ENCODE data around the gene CDH4. TPM values are rescaled to one million over a fixed set of nuclear protein-coding genes. Genes with fewer than 3 reads are reported as not detected.

CDH4 gene
- total and polyA plus RNA-seq, 2 donors (not counting 1 experiment from before 2014, with no cell fraction given): not detected

GRCh38 chr20:61510778-61511330 lies 258.8 kb downstream of the CDH4 start:
- CTCF ChIA-PET: no interaction called here

DNA sequence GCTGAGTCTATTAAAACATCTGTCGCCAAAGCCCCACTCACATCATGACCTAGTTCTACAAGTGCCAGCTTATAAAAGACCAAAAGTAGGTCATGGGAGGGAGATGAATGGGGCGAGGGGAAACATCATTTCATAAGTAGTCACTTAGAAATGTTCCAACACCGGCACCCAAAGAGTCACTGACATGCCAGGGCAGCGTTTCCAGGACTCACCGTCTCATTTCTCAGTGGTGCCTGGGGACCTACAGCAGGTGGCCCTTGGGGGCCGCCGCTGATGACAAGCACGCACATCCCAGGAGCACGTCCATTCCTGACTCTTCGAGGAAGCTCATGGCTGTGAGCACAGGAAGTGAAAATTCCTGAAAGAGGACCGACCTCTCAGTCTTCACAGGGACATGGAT lies 260.4 kb downstream of the CDH4 start:
- intact Hi-C loops (cut with micrococcal nuclease): no loop called here
- no peaks in the 10 kb centered on the region for H3K4me1 Mint-ChIP-seq
- no peak overlapping the region for H3K4me2 ChIP-seq (replicated peaks; ENCODE audit: low read depth, low read length, poor library complexity, severe bottlenecking)
- H3K4me3 Mint-ChIP-seq: no peak overlapping the region
- H3K27me3 Mint-ChIP-seq: no peaks in the 10 kb centered on the region
- H3K27ac ChIP-seq (ENCODE audit: low read length in 2 of 2): no peak overlapping the region
- no peaks in the 10 kb centered on the region for H3K4me1 ChIP-seq (ENCODE audit: control insufficient read depth in 2 of 2, insufficient read depth in 2 of 2, low read length in 2 of 2)
- H3K27me3 ChIP-seq (replicated peaks in 1 of 4; ENCODE audit: control extremely low read depth in 1 of 4, control insufficient read depth in 3 of 4, insufficient read depth in 4 of 4, low read length in 3 of 4): no peaks in the 10 kb centered on the region
- no peak for DNase-seq
- WGBS (ENCODE audit: insufficient coverage): 96% methylated on average over 10 of the region's 11 CpGs
- no peak for TF ChIP-seq EZH2 (IDR thresholded peaks at IDR 0.05; ENCODE audit: borderline replicate concordance, insufficient read depth, low read depth, low read length, poor library complexity, severe bottlenecking)
- TF ChIP-seq, protein P1, sequence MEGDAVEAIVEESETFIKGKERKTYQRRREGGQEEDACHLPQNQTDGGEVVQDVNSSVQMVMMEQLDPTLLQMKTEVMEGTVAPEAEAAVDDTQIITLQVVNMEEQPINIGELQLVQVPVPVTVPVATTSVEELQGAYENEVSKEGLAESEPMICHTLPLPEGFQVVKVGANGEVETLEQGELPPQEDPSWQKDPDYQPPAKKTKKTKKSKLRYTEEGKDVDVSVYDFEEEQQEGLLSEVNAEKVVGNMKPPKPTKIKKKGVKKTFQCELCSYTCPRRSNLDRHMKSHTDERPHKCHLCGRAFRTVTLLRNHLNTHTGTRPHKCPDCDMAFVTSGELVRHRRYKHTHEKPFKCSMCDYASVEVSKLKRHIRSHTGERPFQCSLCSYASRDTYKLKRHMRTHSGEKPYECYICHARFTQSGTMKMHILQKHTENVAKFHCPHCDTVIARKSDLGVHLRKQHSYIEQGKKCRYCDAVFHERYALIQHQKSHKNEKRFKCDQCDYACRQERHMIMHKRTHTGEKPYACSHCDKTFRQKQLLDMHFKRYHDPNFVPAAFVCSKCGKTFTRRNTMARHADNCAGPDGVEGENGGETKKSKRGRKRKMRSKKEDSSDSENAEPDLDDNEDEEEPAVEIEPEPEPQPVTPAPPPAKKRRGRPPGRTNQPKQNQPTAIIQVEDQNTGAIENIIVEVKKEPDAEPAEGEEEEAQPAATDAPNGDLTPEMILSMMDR (IDR thresholded peaks at IDR 0.05): no peak
- H3K79me2 ChIP-seq (ENCODE audit: control insufficient read depth, insufficient read depth, low read length): no peaks in the 10 kb centered on the region
- H2AFZ ChIP-seq (ENCODE audit: insufficient read depth, low read depth, low read length, poor library complexity, severe bottlenecking): no peak overlapping the region
- H3K9ac ChIP-seq (ENCODE audit: low read length): no peak overlapping the region
- H4K20me1 ChIP-seq (ENCODE audit: control insufficient read depth, insufficient read depth, low read length, poor library complexity, severe bottlenecking): no peaks in the 10 kb centered on the region
- H3K4me3 ChIP-seq (ENCODE audit: control extremely low read depth in 1 of 5, extremely low read depth in 1 of 5, insufficient read depth in 1 of 5, low read depth in 2 of 5, low read length in 4 of 5): no peak overlapping the region
- POLR2A ChIA-PET: no interaction called here
- no peaks in the 10 kb centered on the region for H3K9me3 Mint-ChIP-seq (ENCODE audit: insufficient read depth)
- H3K36me3 ChIP-seq (replicated peaks in 1 of 2; ENCODE audit: control extremely low read depth in 1 of 2, control insufficient read depth in 1 of 2, extremely low read depth in 1 of 2, insufficient read depth in 2 of 2, low read length in 1 of 2): no peaks in the 10 kb centered on the region
- ATAC-seq (ENCODE audit: low read depth): no peak
- H3K9me3 ChIP-seq (ENCODE audit: control extremely low read depth in 1 of 3, control insufficient read depth in 2 of 3, insufficient read depth in 1 of 3, low read length in 2 of 3): peaks cover 0 to 24% (median 0%) of the 10 kb centered on the region in 3 donors
- no peak overlapping the region for H3K27ac Mint-ChIP-seq
- CTCF ChIA-PET: no interaction called here

More at GRCh38 chr20:61510778-61511330, 258.8 kb downstream of the CDH4 start:
- no peaks in the 10 kb centered on the region for H4K20me1 ChIP-seq (ENCODE audit: control insufficient read depth, insufficient read depth, low read length, poor library complexity, severe bottlenecking)
- H3K9ac ChIP-seq (ENCODE audit: low read length): no peak overlapping the region
- no peaks in the 10 kb centered on the region for H3K79me2 ChIP-seq (ENCODE audit: control insufficient read depth, insufficient read depth, low read length)
- DNase-seq (no peak), ATAC-seq (ENCODE audit: low read depth) (no peak)
- no peaks in the 10 kb centered on the region for H3K36me3 ChIP-seq (replicated peaks in 1 of 2; ENCODE audit: control extremely low read depth in 1 of 2, control insufficient read depth in 1 of 2, extremely low read depth in 1 of 2, insufficient read depth in 2 of 2, low read length in 1 of 2)
- POLR2A ChIA-PET: no interaction called here
- no peak overlapping the region for H3K27ac ChIP-seq (ENCODE audit: low read length in 2 of 2)
- no peaks in the 10 kb centered on the region for H3K27me3 ChIP-seq (replicated peaks in 1 of 4; ENCODE audit: control extremely low read depth in 1 of 4, control insufficient read depth in 3 of 4, insufficient read depth in 4 of 4, low read length in 3 of 4)
- H3K4me2 ChIP-seq (replicated peaks; ENCODE audit: low read depth, low read length, poor library complexity, severe bottlenecking): no peak overlapping the region
- H3K9me3 ChIP-seq (ENCODE audit: control extremely low read depth in 1 of 3, control insufficient read depth in 2 of 3, insufficient read depth in 1 of 3, low read length in 2 of 3): peaks cover 0 to 19% (median 0%) of the 10 kb centered on the region in 3 donors
- no peak overlapping the region for H2AFZ ChIP-seq (ENCODE audit: insufficient read depth, low read depth, low read length, poor library complexity, severe bottlenecking)
- no peak overlapping the region for H3K4me3 ChIP-seq (ENCODE audit: control extremely low read depth in 1 of 5, extremely low read depth in 1 of 5, insufficient read depth in 1 of 5, low read depth in 2 of 5, low read length in 4 of 5)
- intact Hi-C loops (cut with micrococcal nuclease): no loop called here
- Mint-ChIP-seq H3K27me3 (no peaks in the 10 kb centered on the region), H3K4me1 (no peaks in the 10 kb centered on the region), H3K9me3 (ENCODE audit: insufficient read depth) (no peaks in the 10 kb centered on the region), H3K27ac (no peak overlapping the region), H3K4me3 (no peak overlapping the region)
- TF ChIP-seq, protein P1 (IDR thresholded peaks at IDR 0.05): no peak
- TF ChIP-seq EZH2 (IDR thresholded peaks at IDR 0.05; ENCODE audit: borderline replicate concordance, insufficient read depth, low read depth, low read length, poor library complexity, severe bottlenecking): no peak
- WGBS (ENCODE audit: insufficient coverage): 96% methylated on average over 4 of the region's 7 CpGs
- H3K4me1 ChIP-seq (ENCODE audit: control insufficient read depth in 2 of 2, insufficient read depth in 2 of 2, low read length in 2 of 2): no peaks in the 10 kb centered on the region

All from B cell (primary cell).